ENCODE data around the gene PI4KB. TPM values are rescaled to one million over a fixed set of nuclear protein-coding genes. Genes with fewer than 3 reads are reported as not detected.

Gene PI4KB
- polyA plus RNA-seq, 1 donor (not counting 4 experiments of a cell fraction or from before 2014, with no cell fraction given), result 40.9 TPM

- Histone ChIP-seq H3K36me3 (ENCODE audit: control insufficient read depth in 2 of 2, extremely low read depth in 1 of 2, insufficient read depth in 2 of 2, low read length in 2 of 2) (peaks cover 11 to 12% of the 10 kb centered on the region in 2 experiments), H3K4me2 (ENCODE audit: control insufficient read depth, extremely low read depth, insufficient read depth, low read depth, low read length) (peak overlapping the region; percentile 96), H4K20me1 (ENCODE audit: control insufficient read depth, extremely low read depth, insufficient read depth, low read length) (no peaks in the 10 kb centered on the region), H3K79me2 (ENCODE audit: control insufficient read depth, insufficient read depth, low read length) (peaks cover 26% of the 10 kb centered on the region), H3K27me3 (ENCODE audit: control insufficient read depth, extremely low read depth, insufficient read depth, low read length) (no peaks in the 10 kb centered on the region), H3K9me3 (ENCODE audit: control insufficient read depth, low read depth, low read length) (no peaks in the 10 kb centered on the region), H2AFZ (ENCODE audit: control insufficient read depth, low read length) (peak overlapping the region; percentile 96), H3K4me1 (ENCODE audit: control insufficient read depth, extremely low read depth, insufficient read depth, low read length) (peaks cover 22% of the 10 kb centered on the region), H3K27ac (ENCODE audit: control insufficient read depth, insufficient read depth, low read length) (peak overlapping the region; percentile 92), H3K9me1 (ENCODE audit: control insufficient read depth, extremely low read depth, insufficient read depth, low read length) (no peaks in the 10 kb centered on the region), H3K9ac (ENCODE audit: control insufficient read depth, extremely low read depth, insufficient read depth, low read length) (peak overlapping the region; percentile 87), H3K4me3 (ENCODE audit: control insufficient read depth in 2 of 3, extremely low read depth in 1 of 3, insufficient read depth in 2 of 3, low read depth in 1 of 3, low read length in 3 of 3) (peak overlapping the region; percentile 53 to 82 (median 78))
- TF ChIP-seq EZH2 (IDR thresholded peaks at IDR 0.05; ENCODE audit: low read length) (no peak), CTCF (optimal IDR thresholded peaks at IDR 0.05 in 1 of 3, IDR thresholded peaks at IDR 0.05 in 1 of 3, conservative IDR thresholded peaks at IDR 0.05 in 1 of 3; ENCODE audit: extremely low read depth in 1 of 3, insufficient read depth in 2 of 3, low read length in 3 of 3) (no peak)
- dilution Hi-C loops (cut with MboI; ENCODE audit: extremely low pct_ligation_motif_present, low sequenced_read_pairs), result no loop called here
- FAIRE-seq, result peak; percentile 17
- DNase-seq (ENCODE audit: low read depth, low spot score), result no peak
These were observed 873 bp upstream of the PI4KB start for GRCh38 chr1:151327903-151328674.

DNA sequence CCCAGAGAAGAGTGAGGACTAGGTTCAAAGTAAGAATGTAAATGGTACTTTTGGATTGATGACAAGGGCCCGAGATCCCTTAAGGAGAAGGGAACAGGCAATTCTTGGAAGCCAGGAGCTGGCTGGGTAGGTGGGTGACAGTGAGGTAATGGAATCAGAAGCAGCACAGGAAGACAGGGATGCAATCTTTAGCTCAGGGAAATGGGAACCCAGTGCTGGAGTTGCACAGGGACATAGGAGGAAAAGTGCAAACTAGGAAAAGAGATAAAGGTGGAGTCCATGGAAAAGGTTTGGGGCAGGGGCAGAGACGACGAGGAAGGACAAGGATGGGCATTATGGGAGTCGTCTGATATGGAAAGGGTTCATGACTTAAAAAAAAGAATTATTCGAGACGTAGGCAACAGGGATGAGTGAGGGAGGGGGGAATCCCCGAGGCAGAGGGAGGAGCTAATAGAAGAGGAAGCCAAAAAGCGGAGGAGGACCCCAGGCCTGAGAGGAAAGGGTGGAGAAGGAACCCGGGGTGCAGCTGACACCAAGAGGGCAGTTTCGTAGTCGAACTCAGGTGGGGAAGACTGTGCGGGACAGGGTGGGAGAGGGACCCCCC lies 495 bp downstream of the PI4KB start:
- Histone ChIP-seq H3K4me2 (ENCODE audit: control insufficient read depth, extremely low read depth, insufficient read depth, low read depth, low read length) (peak overlapping the region; percentile 98), H2AFZ (ENCODE audit: control insufficient read depth, low read length) (peak overlapping the region; percentile 88), H3K27me3 (ENCODE audit: control insufficient read depth, extremely low read depth, insufficient read depth, low read length) (no peaks in the 10 kb centered on the region), H3K79me2 (ENCODE audit: control insufficient read depth, insufficient read depth, low read length) (peaks cover 29% of the 10 kb centered on the region), H3K9me1 (ENCODE audit: control insufficient read depth, extremely low read depth, insufficient read depth, low read length) (no peaks in the 10 kb centered on the region), H3K4me1 (ENCODE audit: control insufficient read depth, extremely low read depth, insufficient read depth, low read length) (peaks cover 22% of the 10 kb centered on the region), H3K36me3 (ENCODE audit: control insufficient read depth in 2 of 2, extremely low read depth in 1 of 2, insufficient read depth in 2 of 2, low read length in 2 of 2) (peaks cover 11 to 15% of the 10 kb centered on the region in 2 experiments), H3K9me3 (ENCODE audit: control insufficient read depth, low read depth, low read length) (no peaks in the 10 kb centered on the region), H3K27ac (ENCODE audit: control insufficient read depth, insufficient read depth, low read length) (peak overlapping the region; percentile 92), H3K4me3 (ENCODE audit: control insufficient read depth in 2 of 3, extremely low read depth in 1 of 3, insufficient read depth in 2 of 3, low read depth in 1 of 3, low read length in 3 of 3) (peak overlapping the region; percentile 53 to 82 (median 78)), H3K9ac (ENCODE audit: control insufficient read depth, extremely low read depth, insufficient read depth, low read length) (peak overlapping the region; percentile 87), H4K20me1 (ENCODE audit: control insufficient read depth, extremely low read depth, insufficient read depth, low read length) (no peaks in the 10 kb centered on the region)
- dilution Hi-C loops (cut with MboI; ENCODE audit: extremely low pct_ligation_motif_present, low sequenced_read_pairs), result no loop called here
- FAIRE-seq (no peak), DNase-seq (ENCODE audit: low read depth, low spot score) (no peak)
- TF ChIP-seq CTCF (optimal IDR thresholded peaks at IDR 0.05 in 1 of 3, IDR thresholded peaks at IDR 0.05 in 1 of 3, conservative IDR thresholded peaks at IDR 0.05 in 1 of 3; ENCODE audit: extremely low read depth in 1 of 3, insufficient read depth in 2 of 3, low read length in 3 of 3), result no peak
- no peak for TF ChIP-seq EZH2 (IDR thresholded peaks at IDR 0.05; ENCODE audit: low read length)

Measured in keratinocyte (primary cell).